Midbrain (tissue), 1 donor: Measurements from ENCODE around the gene ROBO1.

Experiments used
- DNase-seq: peaks from one replicate; lab custom pipeline; 2025; lab: John Stamatoyannopoulos, UW

Gene ROBO1

GRCh38 chr3:79670178-79670577, 97.6 kb downstream of the ROBO1 start:
- no peak for DNase-seq

DNA sequence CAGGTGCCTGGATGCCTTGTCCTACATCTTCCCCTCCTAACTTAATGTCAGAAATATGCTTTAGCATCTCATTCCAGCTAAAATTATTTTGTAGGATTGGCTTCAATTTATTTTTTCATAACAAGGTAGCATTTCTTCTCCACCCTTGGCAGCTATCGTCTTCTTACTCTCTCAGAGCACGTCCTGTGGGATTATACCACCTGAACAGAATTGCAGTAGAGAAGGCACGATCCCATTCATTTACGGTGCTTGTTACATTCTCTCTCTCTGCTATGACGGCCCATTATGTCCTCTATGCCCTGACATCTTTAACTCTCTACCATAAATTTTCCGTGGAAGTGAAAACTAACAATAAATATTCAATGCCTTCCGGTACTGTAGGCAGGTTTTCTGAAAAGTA, 103.3 kb downstream of the ROBO1 start:
- DNase-seq = no peak

DNA sequence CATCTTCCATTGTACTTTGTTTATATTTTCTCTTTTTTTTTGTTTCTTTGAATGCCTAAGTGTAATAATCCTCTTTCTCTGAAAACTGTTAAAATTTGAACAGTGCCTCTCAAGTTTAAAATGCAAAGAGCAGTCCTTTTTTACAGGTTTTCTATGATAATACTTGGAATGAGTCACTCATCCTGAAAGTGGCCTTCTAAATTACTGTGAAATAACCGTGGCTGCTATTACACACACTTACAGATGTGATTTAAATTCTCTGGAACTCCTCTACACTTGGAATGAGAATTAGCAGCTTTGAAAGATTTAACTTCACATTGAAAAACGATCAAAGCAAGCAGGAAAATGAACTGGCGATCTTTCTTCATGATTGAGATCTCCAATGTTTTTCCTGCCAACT, 105.9 kb downstream of the ROBO1 start:
- no peak for DNase-seq

DNA sequence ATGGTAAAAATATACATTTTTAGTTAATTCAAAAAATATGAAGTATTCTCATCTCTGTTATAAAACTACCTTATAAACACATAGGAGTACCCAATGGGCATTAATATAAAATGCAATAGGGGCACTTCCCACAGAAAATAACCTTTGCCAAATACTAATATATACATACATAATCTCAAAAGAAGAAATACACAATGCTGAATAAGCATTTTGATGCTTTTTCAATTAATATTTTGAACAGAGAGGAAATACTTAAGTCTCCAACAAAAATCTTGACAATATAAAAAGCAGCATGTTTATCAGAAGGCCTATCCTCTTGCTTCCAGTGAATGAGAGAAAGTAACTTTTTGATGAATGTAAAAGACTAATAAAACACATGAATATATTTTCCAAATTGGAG, 110.7 kb downstream of the ROBO1 start:
- DNase-seq = no peak

DNA sequence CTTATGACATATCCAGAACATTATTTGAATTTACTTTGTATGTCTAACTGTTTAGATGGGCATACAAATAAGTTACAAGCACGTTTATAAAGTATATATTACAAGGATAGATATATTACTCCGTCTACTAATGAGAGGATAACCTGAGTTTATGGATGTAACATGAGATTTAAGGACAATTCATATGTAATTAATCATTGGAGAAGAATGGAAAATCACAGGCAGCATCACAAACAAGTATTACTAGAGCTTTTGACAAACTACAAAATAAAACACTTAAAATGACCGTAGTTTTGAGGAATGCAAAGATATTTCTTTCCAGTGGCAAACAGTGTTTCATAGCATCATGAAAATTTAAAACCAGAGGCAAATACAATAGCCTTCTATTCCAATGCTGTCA, 113.8 kb downstream of the ROBO1 start:
- no peak for DNase-seq

GRCh38 chr3:79653266-79653830, 114.5 kb downstream of the ROBO1 start:
- DNase-seq = no peak

GRCh38 chr3:79651536-79652065, 116.2 kb downstream of the ROBO1 start:
- no peak for DNase-seq

DNA sequence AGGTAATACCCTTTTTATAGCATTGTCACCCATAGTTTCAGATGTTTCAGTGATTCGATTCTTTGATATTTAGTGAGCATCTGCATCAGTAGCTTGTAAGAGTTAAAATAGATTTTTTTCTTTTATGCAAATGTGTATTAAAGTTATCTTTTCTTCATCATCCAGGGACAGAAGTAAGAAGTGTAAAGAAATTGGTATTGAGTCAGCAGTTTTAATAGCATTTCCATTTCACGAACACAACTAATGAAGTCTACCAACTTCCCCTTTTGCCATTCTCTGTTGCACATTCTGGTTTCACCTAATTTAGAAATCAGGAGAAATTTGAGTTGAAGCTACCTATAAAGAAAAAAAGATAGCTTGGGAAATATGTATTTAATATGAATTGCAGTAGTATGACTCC, 127.9 kb downstream of the ROBO1 start:
- DNase-seq = no peak

GRCh38 chr3:79636372-79636771, 131.4 kb downstream of the ROBO1 start:
- DNase-seq = no peak

GRCh38 chr3:79632842-79633241, 135.0 kb downstream of the ROBO1 start:
- no peak for DNase-seq

DNA sequence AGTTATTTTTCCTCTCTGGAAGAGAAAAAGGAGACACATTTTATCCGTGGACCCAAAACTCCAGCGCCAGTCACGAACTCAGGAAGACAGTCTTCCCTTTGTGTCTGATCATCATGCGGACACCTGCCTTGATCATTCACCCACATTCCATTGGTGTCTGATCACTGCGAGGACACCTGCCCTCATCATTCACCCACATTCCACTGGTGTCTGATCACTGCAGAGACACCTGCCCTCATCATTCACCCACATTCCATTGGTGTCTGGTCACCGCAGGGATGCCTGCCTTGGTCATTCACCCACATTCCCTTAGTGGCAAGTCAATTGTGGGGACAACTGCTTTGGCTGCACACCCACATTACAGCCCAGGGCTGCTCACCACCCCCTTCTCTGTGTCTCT, 148.9 kb downstream of the ROBO1 start:
- no peak for DNase-seq

DNA sequence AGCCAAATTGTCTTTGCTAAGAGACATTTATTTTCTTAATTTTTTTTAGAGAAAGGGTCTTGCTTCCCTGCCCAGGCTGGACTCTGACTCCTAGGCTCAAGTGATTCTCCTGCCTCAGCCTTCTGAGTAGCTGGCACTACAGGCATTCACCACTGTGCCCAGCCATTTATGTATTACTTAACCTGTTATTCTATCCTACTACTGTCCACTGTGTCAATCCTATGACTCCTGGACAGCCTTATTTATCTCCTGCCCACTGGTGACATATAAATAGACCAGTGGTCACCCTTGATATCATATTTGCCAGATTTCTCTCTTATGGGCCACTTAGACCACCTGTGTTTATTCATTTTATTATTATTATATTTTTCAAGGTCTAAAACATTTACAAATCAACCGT, 161.4 kb downstream of the ROBO1 start:
- DNase-seq = no peak

DNA sequence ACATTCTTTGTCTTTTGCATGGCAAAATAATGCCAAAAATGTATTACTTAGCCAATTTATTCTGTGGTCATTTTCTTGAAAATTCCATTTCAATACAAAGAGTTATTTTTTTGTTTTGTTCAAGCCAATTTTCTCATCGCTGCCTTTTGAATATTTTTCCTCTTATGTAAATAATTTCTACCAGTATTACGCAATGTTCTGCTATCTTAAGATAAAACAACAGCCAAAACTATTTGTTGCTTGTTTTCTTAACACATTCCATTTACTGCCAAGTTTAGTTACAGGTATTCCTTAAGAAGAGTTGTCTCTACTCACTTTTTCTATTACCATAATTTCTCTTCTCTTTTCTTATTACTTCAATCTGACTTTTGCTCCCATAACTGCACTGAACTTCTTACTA, 163.1 kb downstream of the ROBO1 start:
- no peak for DNase-seq

DNA sequence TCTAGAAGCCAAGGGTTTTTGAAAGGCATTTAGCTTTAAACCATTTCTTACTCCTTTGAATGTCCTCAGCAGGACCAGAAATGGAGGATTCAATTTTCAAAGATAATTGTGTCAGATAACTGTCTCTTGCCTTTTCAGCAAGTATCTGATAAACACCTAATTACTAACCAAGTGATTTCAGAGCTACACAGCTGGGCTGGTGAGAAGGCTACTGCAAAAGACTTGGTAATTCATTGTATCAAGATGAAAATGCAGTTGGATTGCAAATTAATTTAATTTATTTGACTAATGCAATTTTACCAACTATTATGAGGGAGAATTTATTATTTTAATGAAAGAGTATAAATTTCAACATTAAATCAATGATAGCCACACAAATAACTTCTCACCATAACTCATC, 165.4 kb downstream of the ROBO1 start:
- no peak for DNase-seq

- no peak for DNase-seq
Measured at GRCh38 chr3:79598594-79598993, 169.2 kb downstream of the ROBO1 start.

- DNase-seq = no peak
Measured at GRCh38 chr3:79597709-79598108, 170.1 kb downstream of the ROBO1 start.

DNA sequence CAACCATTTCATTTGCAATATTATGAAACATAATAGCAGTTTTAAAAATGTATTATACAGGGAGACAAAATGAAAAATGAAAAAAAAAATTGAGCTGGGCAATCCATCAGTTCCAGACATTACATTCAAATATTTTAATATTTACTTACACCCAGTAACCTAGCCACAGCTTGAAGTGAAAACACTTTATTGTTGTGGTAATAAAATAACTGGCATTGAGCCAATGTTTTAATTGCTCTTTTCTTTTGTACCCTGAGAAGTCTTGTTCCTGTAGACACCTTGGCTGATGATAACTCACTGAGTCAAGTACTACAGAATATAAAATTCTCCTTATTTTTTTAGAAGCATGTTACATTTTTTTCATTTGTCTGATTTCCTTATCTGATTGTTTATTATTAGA, 180.6 kb downstream of the ROBO1 start:
- DNase-seq = no peak

DNA sequence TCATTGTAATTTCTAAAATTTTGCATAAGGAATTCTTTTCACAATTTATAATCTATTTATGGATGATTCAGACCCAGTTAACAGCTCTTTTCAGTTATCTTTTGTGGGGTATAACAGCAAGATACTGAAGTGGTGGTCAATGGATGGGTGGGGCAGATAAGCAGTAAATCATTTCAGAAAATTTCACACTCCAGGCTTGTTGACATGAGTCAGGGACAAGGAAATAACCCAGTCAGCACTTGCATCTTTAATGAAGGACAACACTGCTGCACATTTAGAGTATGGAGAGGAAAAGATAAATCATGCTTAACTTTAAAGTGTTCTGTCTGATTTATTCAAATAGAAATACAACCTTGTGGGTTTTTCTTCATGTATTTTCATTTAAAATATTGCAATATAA, 181.6 kb downstream of the ROBO1 start:
- no peak for DNase-seq

GRCh38 chr3:79572930-79573329, 194.9 kb downstream of the ROBO1 start:
- DNase-seq = no peak

- no peak for DNase-seq
Measured at GRCh38 chr3:79568938-79569337, 198.9 kb downstream of the ROBO1 start.

- no peak for DNase-seq
Measured at GRCh38 chr3:79564192-79564591, 203.6 kb downstream of the ROBO1 start.

- no peak for DNase-seq
Measured at GRCh38 chr3:79560698-79561097, 207.1 kb downstream of the ROBO1 start.

GRCh38 chr3:79558943-79559342, 208.9 kb downstream of the ROBO1 start:
- DNase-seq = no peak

- no peak for DNase-seq
Measured at GRCh38 chr3:79555655-79556054, 212.1 kb downstream of the ROBO1 start.

GRCh38 chr3:79551997-79552396, 215.8 kb downstream of the ROBO1 start:
- no peak for DNase-seq
